Stimulated activated CD8-positive, alpha-beta memory T cell treated with anti-CD3 and anti-CD28 coated beads, Interleukin-15, amount 100 ng/mL, for 48 hours (primary cell): ENCODE results near the gene RBM18.

Experiments used
- DNase-seq, 2 donors: peaks; one replicate each; pipeline ENCODE4 v3.0.0-alpha.2; 2020; ENCODE audit warnings: low read depth in 2 of 2

Gene RBM18

GRCh38 chr9:122204055-122204454 lies 60.6 kb downstream of the RBM18 start:
- DNase-seq = no peak

- DNase-seq = no peak
Measured at GRCh38 chr9:122202111-122202510, 62.5 kb downstream of the RBM18 start.

- no peak for DNase-seq
Measured at GRCh38 chr9:122201641-122202040, 63.0 kb downstream of the RBM18 start.

- no peak for DNase-seq
Measured at GRCh38 chr9:122200960-122201595, 63.6 kb downstream of the RBM18 start.

DNA sequence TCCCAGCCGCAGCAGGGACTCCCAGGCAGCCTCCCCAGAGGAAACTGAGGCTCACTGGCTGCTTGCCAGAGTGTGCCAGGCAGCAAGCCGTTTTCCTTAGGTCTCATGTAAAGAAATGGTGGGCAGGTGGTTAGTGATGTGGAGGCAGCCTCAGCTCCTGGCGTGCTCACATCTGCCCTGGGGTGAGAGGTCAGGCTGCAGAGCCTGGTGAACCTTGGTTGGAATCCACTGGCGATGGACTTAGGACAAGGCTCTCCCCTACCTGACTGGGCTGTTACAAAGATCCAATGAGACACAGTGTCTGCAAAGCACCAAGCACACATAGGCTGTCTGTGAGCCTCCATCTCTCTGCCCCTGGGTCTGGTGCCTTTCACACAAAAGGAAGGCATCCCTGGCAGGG lies 66.8 kb downstream of the RBM18 start:
- no peak for DNase-seq

DNA sequence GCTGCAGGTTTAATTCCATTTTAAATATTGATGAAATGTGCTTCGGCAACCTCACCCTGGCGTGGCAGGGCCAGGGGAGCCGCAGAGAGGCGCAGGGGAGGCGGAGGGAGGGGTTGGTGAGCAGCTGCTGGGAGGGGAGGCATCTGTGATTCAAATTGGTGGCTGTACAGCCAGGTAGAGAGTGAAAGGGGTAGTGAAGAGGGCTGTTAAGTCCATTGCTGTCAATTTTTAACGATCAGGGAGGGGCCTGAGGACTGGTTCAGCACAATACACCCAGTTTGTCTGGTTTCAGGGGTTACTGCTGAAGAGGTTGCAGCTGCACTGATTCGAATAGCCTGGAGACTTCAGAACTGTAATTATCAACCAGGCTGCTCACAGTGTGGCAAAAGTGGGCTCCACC lies 67.2 kb downstream of the RBM18 start:
- DNase-seq = no peak

DNA sequence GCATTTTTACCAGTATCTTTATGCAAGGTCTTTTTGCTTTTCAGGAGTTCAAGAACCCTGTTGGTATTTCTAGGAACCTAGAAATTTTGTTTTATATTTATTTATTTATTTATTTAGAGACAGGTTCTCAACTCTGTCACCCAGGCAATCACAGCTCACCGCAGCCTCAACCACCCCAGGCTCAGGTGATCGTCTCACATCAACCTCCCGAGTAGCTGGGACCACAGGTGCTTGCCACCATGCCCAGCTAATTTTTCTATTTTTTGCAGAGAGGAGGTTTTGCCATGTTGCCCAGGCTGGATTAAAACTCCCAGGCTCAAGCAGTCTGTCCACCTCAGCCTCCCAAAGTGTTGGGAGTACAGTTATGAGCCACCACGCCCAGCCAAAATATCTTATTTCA lies 68.8 kb downstream of the RBM18 start:
- DNase-seq = no peak

GRCh38 chr9:122193651-122194050 lies 71.0 kb downstream of the RBM18 start:
- DNase-seq = no peak

DNA sequence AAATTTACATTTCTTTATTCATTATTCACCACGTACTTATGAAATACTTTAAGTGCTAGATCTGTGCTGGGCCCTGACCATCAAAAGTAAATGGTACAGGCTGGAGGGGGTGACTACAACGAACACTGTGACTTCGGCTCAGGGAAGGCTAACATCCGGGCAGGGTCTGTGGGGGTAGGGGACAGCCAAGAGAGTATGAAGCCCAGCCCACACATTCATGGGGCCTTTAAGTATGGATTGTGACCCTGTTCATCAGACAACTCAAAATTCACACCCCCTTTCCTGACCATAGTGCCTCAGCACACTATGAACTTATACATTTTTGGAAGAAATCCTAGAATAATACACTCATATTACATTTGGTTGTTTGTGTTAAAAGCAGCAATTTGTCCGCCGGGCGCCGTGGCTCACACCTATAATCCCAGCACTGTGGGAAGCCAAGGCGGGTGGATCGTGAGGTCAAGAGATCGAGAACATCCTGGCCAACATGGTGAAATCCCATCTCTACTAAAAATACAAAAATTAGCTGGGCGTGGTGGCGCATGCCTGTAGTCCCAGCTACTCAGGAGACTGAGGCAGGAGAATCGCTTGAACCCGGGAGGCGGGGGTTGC lies 71.6 kb downstream of the RBM18 start:
- DNase-seq = no peak

DNA sequence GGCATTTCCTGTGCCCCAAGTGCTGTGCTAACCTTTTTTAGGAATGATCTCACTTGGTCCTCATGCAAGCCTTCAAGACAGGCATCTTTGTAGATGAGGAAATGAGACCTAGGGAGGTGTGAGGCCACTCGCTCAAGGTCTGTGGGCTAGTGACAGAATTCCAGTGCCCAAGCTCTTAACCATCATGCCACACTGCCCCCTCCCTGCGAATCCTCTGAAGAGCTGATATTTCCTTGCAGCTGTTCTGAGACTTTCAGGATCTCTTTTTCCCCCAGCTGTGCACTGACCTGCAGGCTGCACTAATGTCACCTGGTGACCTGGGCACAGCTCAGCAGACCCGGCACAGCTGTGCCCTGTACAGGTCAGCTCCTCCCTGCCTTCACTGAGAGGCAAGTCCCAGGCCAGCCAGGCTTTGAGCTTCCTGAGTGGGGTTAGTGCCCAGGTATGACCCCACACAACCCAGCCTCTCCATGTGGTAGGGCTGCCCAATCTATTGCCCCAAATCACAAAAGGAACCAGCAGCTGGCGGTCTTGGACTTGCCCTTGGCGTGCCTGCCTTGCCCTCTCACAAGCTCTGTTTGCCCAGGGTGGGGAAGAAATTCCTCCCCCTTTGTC lies 72.3 kb downstream of the RBM18 start:
- DNase-seq = no peak

DNA sequence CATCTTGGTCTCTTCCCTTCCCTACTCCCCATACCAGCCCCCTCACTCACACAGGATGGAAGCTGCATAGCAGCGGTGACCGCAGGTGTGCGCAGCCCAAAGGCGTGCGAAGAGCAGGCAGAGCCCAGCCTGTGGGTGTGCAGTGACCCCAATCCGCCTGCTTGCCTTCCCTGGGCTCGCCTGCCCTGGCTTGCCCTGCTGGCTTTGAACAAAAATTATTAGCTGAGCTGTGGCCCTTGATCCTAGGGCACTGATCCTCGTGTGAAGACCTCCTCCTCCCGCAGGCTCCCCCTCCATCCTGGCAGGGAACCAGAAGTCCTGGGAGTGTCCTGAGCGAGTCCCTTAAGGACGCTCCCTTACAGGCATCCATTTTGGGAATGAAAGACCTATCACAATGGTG lies 73.1 kb downstream of the RBM18 start:
- DNase-seq = no peak

DNA sequence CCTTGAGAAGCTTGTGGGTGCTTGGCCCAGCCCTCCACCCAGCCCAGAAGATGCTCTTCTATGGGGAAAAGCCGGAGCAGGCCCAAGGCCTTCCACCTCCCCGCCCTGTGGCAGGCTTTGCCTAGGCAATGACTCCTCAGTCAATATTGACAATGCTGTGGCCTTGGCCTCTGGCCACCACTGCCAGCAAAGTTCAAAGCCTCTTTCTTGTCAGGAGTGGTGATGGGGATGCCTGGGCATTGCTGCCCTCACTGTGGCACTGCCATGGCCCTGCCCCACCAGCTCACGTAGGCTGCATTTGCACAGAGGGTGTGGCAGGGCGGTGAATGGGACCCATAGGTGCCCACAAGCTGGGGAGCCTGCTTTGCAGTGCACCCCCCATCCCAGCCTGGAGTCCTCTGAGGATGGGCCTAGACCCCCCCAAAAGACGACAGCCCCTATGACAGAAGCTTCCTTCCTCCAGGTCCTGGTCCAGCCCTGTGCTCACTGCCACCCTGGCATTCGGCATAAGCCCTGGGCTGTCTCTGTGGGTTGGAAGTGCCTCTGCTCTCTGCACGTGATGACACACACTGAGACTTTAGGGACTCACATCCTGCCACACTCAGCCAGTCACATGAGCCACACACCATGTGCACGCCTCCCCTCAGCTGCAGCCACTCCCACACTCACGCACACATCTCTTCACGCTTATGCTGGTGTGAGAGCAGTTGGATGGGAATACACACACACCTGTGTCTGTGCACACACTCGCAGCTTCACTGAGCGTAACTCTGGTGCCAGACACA lies 73.9 kb downstream of the RBM18 start:
- no peak for DNase-seq

DNA sequence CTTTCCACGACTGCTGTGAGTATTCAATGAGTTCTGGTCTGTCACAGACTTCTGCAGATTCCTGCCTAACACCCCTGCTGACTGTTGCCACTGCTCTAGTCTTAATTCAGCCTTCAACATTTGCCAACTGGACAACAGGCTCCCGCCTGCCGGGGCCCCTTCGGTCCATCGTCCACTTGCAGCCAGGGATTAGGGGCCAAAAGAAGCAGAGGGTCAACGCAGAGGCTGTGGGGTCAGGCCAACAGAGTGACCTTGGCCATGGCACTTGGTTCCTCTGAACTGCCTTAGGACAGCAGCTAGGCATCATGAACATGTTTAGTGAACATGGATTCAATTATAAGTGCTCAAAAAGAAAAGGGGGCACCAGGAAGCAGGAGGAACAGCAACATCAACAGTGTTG lies 76.3 kb downstream of the RBM18 start:
- DNase-seq = no peak
